ENCODE measurements around the gene IMMP2L.
"Not testable (repeated sequence)": the region's sequence is repeated elsewhere in the genome, so short reads cannot be mapped to it uniquely, and the experiment has no call there.

The IMMP2L gene

GRCh38 chr7:110943701-110944345 lies 618.5 kb downstream of the IMMP2L start:
- Mint-ChIP-seq H3K27ac (no peak overlapping the region), H3K27me3 (no peaks in the 10 kb centered on the region), H3K4me3 (no peak overlapping the region), H3K36me3 (ENCODE audit: low read depth) (no peaks in the 10 kb centered on the region), H3K4me1 (peaks cover 21% of the 10 kb centered on the region), H3K9me3 (no peaks in the 10 kb centered on the region)
- DNase-seq (no peak), ATAC-seq (no peak)

- Mint-ChIP-seq H3K27ac (no peak overlapping the region), H3K27me3 (no peaks in the 10 kb centered on the region), H3K9me3 (no peaks in the 10 kb centered on the region), H3K4me1 (peaks cover 21% of the 10 kb centered on the region), H3K36me3 (ENCODE audit: low read depth) (no peaks in the 10 kb centered on the region), H3K4me3 (no peak overlapping the region)
- no peak for ATAC-seq
- no peak for DNase-seq
These were observed 620.9 kb downstream of the IMMP2L start for GRCh38 chr7:110941385-110941784.

DNA sequence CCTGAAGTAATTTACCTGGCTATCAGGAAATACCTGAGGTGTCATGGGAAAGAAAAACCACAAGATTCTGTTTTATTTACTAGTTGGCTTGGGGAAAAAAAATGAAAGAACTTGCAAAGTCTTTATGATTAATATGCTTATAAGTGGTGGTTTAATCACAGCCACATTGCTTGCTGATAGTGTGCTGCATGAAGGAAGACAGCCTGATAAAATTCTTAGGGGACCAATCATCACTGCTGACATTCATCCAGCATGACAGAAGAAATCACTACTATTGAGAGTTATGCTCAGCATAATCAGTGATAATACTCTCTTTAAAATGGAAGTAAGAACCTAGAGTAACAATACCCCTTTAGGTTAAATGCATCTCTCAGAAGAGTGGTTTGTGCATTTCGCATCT lies 621.5 kb downstream of the IMMP2L start:
- ATAC-seq (no peak), DNase-seq (no peak)
- no peak overlapping the region for H3K4me3 Mint-ChIP-seq
- no peaks in the 10 kb centered on the region for H3K9me3 Mint-ChIP-seq
- H3K36me3 Mint-ChIP-seq (ENCODE audit: low read depth): no peaks in the 10 kb centered on the region
- peaks cover 20% of the 10 kb centered on the region for H3K4me1 Mint-ChIP-seq
- no peak overlapping the region for H3K27ac Mint-ChIP-seq
- H3K27me3 Mint-ChIP-seq: no peaks in the 10 kb centered on the region

GRCh38 chr7:110938165-110938564 lies 624.1 kb downstream of the IMMP2L start:
- H3K36me3 Mint-ChIP-seq (ENCODE audit: low read depth): peaks cover 4% of the 10 kb centered on the region
- peaks cover 12% of the 10 kb centered on the region for H3K9me3 Mint-ChIP-seq
- no peak for ATAC-seq
- no peak overlapping the region for H3K4me3 Mint-ChIP-seq
- H3K27ac Mint-ChIP-seq: no peak overlapping the region
- peaks cover 6% of the 10 kb centered on the region for H3K4me1 Mint-ChIP-seq
- H3K27me3 Mint-ChIP-seq: no peaks in the 10 kb centered on the region
- DNase-seq: no peak

GRCh38 chr7:110936665-110937064 lies 625.6 kb downstream of the IMMP2L start:
- not testable (repeated sequence) for H3K4me3 Mint-ChIP-seq; H3K27ac Mint-ChIP-seq; H3K27me3 Mint-ChIP-seq; H3K36me3 Mint-ChIP-seq (ENCODE audit: low read depth); H3K4me1 Mint-ChIP-seq; ATAC-seq; DNase-seq
- H3K9me3 Mint-ChIP-seq: peaks cover 12% of the 10 kb centered on the region

DNA sequence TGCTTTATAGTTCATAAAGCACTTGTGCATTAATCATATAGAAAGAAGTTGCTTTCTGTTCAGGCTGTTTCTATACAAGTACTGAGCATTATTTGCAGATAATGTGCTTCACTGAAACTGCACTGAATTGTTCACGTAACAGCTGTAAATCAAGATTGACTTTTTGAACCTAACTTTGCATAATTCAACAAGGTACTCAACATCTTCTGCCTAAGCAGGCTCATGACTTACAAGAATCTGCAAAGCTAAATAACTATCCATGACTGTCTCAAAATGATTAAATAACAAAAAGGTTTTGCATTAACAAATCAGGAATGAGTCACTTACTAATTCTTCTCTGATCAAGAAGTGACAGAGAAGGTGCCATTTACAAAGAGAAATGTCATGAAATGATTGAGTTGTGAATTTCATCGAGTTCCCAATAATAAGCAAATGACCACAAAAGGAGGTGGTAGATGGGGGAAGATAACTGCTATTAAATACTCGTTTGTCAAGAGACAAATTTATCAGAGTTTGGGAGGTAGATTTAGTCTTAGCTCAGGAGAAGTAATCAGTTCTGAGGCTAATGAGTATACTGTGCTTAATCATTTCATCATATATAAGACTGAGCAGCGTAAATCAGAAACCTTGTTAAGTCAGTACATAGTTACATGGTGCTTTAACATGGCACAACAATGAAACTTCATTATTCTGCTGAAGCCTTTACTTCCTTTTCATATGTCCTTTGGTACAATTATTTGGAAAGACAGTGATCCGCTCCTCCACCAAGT lies 632.6 kb downstream of the IMMP2L start:
- Mint-ChIP-seq H3K27me3 (no peaks in the 10 kb centered on the region), H3K27ac (no peak overlapping the region), H3K9me3 (peaks cover 8% of the 10 kb centered on the region), H3K36me3 (ENCODE audit: low read depth) (no peaks in the 10 kb centered on the region), H3K4me3 (no peak overlapping the region), H3K4me1 (peaks cover 21% of the 10 kb centered on the region)
- ATAC-seq: no peak
- no peak for DNase-seq

GRCh38 chr7:110922906-110923305 lies 639.4 kb downstream of the IMMP2L start:
- DNase-seq (no peak), ATAC-seq (no peak)
- Mint-ChIP-seq H3K4me3 (no peak overlapping the region), H3K4me1 (peaks cover 16% of the 10 kb centered on the region), H3K27me3 (no peaks in the 10 kb centered on the region), H3K36me3 (ENCODE audit: low read depth) (no peaks in the 10 kb centered on the region), H3K27ac (no peak overlapping the region), H3K9me3 (peaks cover 2% of the 10 kb centered on the region)

DNA sequence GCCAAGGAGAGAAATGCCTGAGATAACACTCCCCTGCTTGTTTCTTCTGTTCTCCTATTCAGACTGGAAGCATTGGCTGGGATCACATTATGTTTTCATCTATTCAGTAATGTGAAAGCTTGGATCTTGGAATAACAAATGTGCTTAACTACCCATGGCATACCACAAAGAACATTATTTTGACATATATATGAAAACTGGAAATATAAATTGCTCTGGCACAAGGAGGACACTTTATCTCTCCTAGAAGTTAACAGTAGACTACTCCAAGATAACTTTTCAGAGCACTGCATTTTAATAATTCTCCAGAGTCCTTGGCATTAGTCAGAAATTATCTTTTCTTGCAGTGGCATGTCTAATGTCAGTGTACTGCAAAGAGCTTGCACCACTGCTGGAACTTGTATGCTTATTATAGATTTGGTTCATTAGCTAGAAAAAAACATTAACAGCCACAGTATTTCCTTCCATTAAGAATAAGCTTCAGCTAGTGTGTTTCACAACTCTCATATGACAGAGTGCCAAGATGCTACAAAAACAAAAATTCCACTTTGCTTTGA lies 640.6 kb downstream of the IMMP2L start:
- peaks cover 13% of the 10 kb centered on the region for H3K4me1 Mint-ChIP-seq
- no peak for DNase-seq
- no peaks in the 10 kb centered on the region for H3K27me3 Mint-ChIP-seq
- ATAC-seq: no peak
- H3K27ac Mint-ChIP-seq: no peak overlapping the region
- peaks cover 3% of the 10 kb centered on the region for H3K9me3 Mint-ChIP-seq
- no peaks in the 10 kb centered on the region for H3K36me3 Mint-ChIP-seq (ENCODE audit: low read depth)
- no peak overlapping the region for H3K4me3 Mint-ChIP-seq

GRCh38 chr7:110918949-110919548 lies 643.2 kb downstream of the IMMP2L start:
- no peak overlapping the region for H3K27ac Mint-ChIP-seq
- peak; percentile 28 for ATAC-seq
- peaks cover 13% of the 10 kb centered on the region for H3K4me1 Mint-ChIP-seq
- H3K4me3 Mint-ChIP-seq: no peak overlapping the region
- H3K9me3 Mint-ChIP-seq: peaks cover 12% of the 10 kb centered on the region
- no peak for DNase-seq
- H3K27me3 Mint-ChIP-seq: no peaks in the 10 kb centered on the region
- no peaks in the 10 kb centered on the region for H3K36me3 Mint-ChIP-seq (ENCODE audit: low read depth)

GRCh38 chr7:110914263-110914662 lies 648.0 kb downstream of the IMMP2L start:
- H3K36me3 Mint-ChIP-seq (ENCODE audit: low read depth): no peaks in the 10 kb centered on the region
- no peak overlapping the region for H3K4me3 Mint-ChIP-seq
- H3K9me3 Mint-ChIP-seq: peaks cover 20% of the 10 kb centered on the region
- no peak overlapping the region for H3K27ac Mint-ChIP-seq
- no peaks in the 10 kb centered on the region for H3K27me3 Mint-ChIP-seq
- no peak for DNase-seq
- ATAC-seq: no peak
- H3K4me1 Mint-ChIP-seq: peaks cover 8% of the 10 kb centered on the region

- Mint-ChIP-seq H3K27me3 (no peaks in the 10 kb centered on the region), H3K4me3 (no peak overlapping the region), H3K36me3 (ENCODE audit: low read depth) (no peaks in the 10 kb centered on the region), H3K4me1 (no peaks in the 10 kb centered on the region), H3K9me3 (peaks cover 19% of the 10 kb centered on the region), H3K27ac (no peak overlapping the region)
- DNase-seq (no peak), ATAC-seq (no peak)
These were observed 650.7 kb downstream of the IMMP2L start for GRCh38 chr7:110911632-110912031.

DNA sequence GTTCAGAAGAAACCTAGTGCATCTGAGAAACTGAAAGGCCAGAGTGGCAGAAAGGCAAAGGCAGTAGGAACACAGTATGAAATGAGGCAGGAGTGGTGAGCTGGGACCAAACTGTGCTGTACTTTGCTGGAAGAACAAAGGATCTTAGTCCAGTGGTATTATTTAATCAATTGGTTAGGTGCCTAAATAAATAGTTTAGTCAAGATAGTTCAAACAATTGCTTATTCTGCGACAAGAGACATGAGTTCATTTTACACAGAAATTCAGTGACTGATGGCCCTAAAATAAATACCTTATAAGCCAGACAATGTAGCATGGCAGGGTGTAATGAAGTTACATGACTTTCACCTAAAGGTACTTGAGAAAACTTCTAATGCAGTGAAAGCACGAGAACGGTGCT lies 653.2 kb downstream of the IMMP2L start:
- Mint-ChIP-seq H3K27ac (no peak overlapping the region), H3K27me3 (no peaks in the 10 kb centered on the region), H3K36me3 (ENCODE audit: low read depth) (no peaks in the 10 kb centered on the region), H3K4me3 (no peak overlapping the region), H3K4me1 (peaks cover 17% of the 10 kb centered on the region), H3K9me3 (peaks cover 12% of the 10 kb centered on the region)
- ATAC-seq: no peak
- no peak for DNase-seq

- ATAC-seq: peak; percentile 64
- no peaks in the 10 kb centered on the region for H3K36me3 Mint-ChIP-seq (ENCODE audit: low read depth)
- no peak overlapping the region for H3K4me3 Mint-ChIP-seq
- peaks cover 12% of the 10 kb centered on the region for H3K9me3 Mint-ChIP-seq
- no peak for DNase-seq
- no peak overlapping the region for H3K27ac Mint-ChIP-seq
- H3K4me1 Mint-ChIP-seq: peaks cover 37% of the 10 kb centered on the region
- no peaks in the 10 kb centered on the region for H3K27me3 Mint-ChIP-seq
These were observed 656.3 kb downstream of the IMMP2L start for GRCh38 chr7:110905773-110906566.

GRCh38 chr7:110898516-110898915 lies 663.8 kb downstream of the IMMP2L start:
- Mint-ChIP-seq H3K4me3 (no peak overlapping the region), H3K27ac (no peak overlapping the region), H3K27me3 (no peaks in the 10 kb centered on the region), H3K4me1 (peaks cover 32% of the 10 kb centered on the region), H3K9me3 (peaks cover 19% of the 10 kb centered on the region), H3K36me3 (ENCODE audit: low read depth) (peaks cover 19% of the 10 kb centered on the region)
- no peak for ATAC-seq
- no peak for DNase-seq
